ENCODE data around the gene SLC7A10. TPM values are rescaled to one million over a fixed set of nuclear protein-coding genes. Genes with fewer than 3 reads are reported as not detected.
A peak's percentile ranks its signal among the peaks of the same experiment; 100 is the strongest.

Gene SLC7A10
- total RNA-seq, 1 experiment from 2014 or later: 2.9 TPM

- H3K4me2 ChIP-seq (ENCODE audit: insufficient read depth, insufficient read length, low read length): no peak overlapping the region
- no CpG with 5 or more reads among the region's 19 CpGs for WGBS (ENCODE audit: extremely low coverage, insufficient read length, low lambda C conversion rate)
Measured at GRCh38 chr19:33215438-33216197, 10.0 kb downstream of the SLC7A10 start.

More at GRCh38 chr19:33215438-33216197, 10.0 kb downstream of the SLC7A10 start:
- Histone ChIP-seq H4K5ac (ENCODE audit: insufficient read length, low read depth, low read length) (no peak overlapping the region), H3K23ac (ENCODE audit: insufficient read length, low read depth, low read length) (no peak overlapping the region), H2AFZ (ENCODE audit: low read length) (no peak overlapping the region), H3K9me3 (ENCODE audit: control insufficient read depth, low read depth, low read length) (no peaks in the 10 kb centered on the region), H2BK20ac (ENCODE audit: low read depth, low read length, poor library complexity, severe bottlenecking) (no peak overlapping the region), H4K8ac (replicated peaks; ENCODE audit: insufficient read length, low read depth, low read length) (no peak overlapping the region), H3K4me1 (ENCODE audit: insufficient read depth, low read length) (no peaks in the 10 kb centered on the region), H2BK120ac (ENCODE audit: low read depth, low read length, poor library complexity, severe bottlenecking) (no peak overlapping the region), H3K18ac (ENCODE audit: insufficient read length, low read depth, low read length) (no peak overlapping the region), H4K20me1 (ENCODE audit: control insufficient read depth, insufficient read depth, insufficient read length) (no peaks in the 10 kb centered on the region), H3K9ac (ENCODE audit: extremely low read depth, insufficient read length, low read length) (no peak overlapping the region), H2BK12ac (ENCODE audit: insufficient read length, low read depth, low read length) (no peak overlapping the region), H3K56ac (ENCODE audit: insufficient read length, low read depth, low read length) (no peak overlapping the region), H3K27me3 (ENCODE audit: insufficient read depth, low read length) (no peaks in the 10 kb centered on the region), H2BK5ac (ENCODE audit: insufficient read length, low read length) (no peak overlapping the region), H3T11ph (ENCODE audit: low read length) (no peak overlapping the region), H3K14ac (ENCODE audit: insufficient read depth, low read length) (no peak overlapping the region), H2AK5ac (ENCODE audit: insufficient read length, low read length) (no peak overlapping the region), H3K23me2 (ENCODE audit: insufficient read length, low read depth, low read length, poor library complexity, severe bottlenecking) (no peaks in the 10 kb centered on the region), H2BK15ac (ENCODE audit: low read depth, low read length) (no peak overlapping the region), H4K91ac (ENCODE audit: insufficient read length, low read depth, low read length) (no peak overlapping the region), H3K79me1 (ENCODE audit: insufficient read depth, low read depth, low read length, poor library complexity, severe bottlenecking) (no peaks in the 10 kb centered on the region), H3K4ac (ENCODE audit: low read depth, low read length) (no peak overlapping the region), H3K27ac (ENCODE audit: insufficient read length, low read depth, low read length) (no peak overlapping the region), H3K79me2 (ENCODE audit: insufficient read depth, low read length) (no peaks in the 10 kb centered on the region)
- Mint-ChIP-seq H3K27ac (peak overlapping the region in 1 of 3 experiments; percentile 11; a peak in 1 of 7 replicates), H3K4me3 (no peak overlapping the region), H3K4me1 (peaks cover 9 to 17% of the 10 kb centered on the region in 2 experiments), H3K36me3 (ENCODE audit: insufficient read depth in 1 of 3, low read depth in 3 of 3) (no peaks in the 10 kb centered on the region), H3K27me3 (ENCODE audit: low read depth) (peaks cover 2% of the 10 kb centered on the region), H3K9me3 (no peaks in the 10 kb centered on the region)
- DNase-seq: no peak
- TF ChIP-seq CTCF (conservative IDR thresholded peaks at IDR 0.05): no peak
